GM04504 (cell line): Measurements from ENCODE around the gene C12orf76.

ENCODE experiments used
- DNase-seq: peaks from one replicate; pipeline ENCODE4 v3.0.0-alpha.2; 2012; ENCODE audit warnings: low read depth

C12orf76 gene

DNA sequence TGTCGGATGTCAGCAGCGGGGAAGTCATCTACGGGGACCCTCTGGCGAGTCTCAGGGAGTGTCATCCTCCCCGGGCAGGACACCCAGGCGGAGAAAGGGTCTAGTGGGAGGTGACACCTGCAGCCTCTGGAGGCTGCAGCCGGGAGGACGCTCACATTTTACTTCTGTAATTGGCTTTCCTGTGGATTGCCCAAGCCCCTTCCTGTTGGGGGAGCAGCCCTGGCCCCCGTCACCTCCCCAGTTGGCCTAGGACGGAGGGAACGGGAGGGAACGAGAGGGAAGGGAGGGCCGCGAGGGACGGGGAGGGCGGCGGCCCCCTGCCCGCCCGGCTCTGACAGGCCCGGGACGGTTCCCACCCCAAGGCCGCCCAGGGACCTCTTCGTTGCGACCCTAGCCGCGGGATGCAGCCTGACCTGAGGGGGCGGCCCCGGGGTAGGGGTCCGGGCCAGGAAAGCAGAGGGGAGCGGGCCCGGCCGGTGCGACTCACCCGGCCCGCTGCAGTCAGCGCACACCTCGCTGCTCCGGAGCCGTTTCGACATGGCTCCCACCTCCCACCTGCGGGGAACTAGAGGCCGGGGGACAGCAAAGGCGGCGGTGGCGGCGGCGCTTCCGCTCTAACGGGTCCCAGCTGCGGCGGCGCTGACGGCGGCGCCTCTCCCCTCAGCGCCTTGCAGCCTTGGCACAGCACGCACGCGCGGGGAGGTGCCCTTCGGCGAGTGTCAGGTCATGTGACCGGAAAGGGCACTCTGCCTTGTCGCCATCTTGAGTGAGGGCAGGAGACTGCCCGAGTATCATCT is 52.4 kb downstream of the C12orf76 start, which contains the start of gene GIT2:
TSS of gene GIT2 (minus strand) at position 683 of the 797 bp plus-strand sequence. CDS start at position 539, 144 bp downstream.
- peak; percentile 79 for DNase-seq

DNA sequence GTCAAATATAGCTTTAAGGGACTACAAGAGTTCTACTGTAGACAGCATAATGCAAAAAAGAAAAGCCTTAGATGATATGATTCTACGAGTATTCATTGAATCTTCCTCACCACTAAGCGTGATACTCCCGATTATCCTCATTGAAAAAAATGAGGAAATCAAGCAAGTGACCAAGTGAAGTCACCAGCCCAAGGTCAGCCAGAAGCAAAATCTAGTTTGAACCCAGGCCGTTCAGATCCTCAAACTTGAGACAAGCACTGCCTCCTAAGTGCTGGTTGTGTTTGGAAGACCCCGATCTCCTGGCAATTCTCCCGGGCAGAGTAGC is 53.0 kb downstream of the C12orf76 start:
- no peak for DNase-seq

DNA sequence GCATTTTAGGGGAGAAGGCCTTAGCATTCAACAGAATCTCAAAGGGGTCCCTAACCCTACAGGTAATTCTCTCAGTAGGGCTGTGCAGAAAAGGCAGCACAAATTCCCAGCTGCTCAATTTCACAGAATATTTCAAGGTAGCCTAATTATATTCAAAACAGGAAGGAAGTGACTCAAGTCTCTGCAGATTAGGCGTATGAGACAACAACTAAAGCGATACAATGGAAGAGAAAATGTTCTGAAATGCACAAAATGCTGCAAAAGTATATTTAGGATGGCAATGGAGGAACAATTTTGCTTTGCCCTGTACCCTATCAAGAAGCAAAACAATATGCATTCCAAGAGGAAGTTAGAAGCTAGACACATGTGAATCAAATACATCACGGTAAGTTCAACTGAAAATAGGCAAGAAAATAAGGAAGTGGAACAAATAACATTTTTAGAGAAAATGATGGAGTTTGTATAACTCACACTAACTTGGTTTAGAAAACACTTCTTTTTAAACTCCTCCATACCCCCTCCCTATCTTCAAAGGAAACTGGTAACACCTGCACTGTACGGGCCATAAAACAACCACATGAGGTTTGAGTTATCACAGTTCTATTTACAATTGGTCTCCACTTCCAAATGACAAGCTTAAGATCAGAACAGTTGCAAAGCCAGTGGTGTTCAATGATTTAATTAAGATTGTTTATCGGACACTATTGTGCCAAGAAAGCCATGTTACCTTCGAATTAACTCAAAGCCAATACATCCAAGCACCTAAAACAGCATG is 53.7 kb downstream of the C12orf76 start:
- no peak for DNase-seq

DNA sequence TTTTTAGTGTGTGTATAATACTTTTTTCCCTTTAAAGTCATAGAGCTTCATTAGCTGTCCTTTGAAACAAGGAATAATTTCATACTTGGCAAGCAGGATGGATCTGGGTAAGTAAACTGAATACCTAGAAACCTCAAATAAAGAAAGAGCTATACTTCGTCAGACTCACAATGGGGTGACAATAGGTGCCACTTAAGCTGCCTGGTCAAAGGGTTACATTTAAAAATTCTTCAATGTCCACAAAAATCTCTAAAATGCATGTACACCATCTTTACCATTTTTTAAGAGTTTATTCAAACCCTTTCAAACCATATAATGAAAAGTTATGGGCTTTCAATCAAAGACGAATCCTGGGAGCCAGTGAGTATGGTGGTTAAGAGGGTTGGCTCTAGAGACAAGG is 55.2 kb downstream of the C12orf76 start:
- DNase-seq = no peak

DNA sequence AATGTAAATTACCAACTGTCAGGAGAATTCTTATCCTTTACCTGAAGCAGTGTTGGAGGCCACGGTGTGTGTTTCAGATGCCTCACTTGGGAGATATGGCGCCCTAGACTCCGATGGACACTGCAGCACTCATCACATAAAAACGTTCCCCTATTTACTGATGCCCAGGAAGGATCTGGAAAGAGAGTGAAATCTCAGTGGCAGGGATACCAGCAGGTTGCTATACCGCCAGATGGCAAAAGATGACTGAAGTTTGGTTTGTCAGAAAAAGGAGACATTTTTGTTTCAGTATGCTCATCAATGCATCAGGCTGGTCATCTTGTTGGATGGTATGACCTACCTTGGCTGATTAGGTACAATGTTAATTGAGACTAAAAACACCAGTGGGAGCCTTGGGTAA is 56.7 kb downstream of the C12orf76 start:
- DNase-seq = no peak
